ENCODE results near the gene NHSL2.

NHSL2 gene

GRCh38 chrX:72015383-72015782, 104.7 kb downstream of the NHSL2 start:
- no peaks in the 10 kb centered on the region for H3K79me2 ChIP-seq (ENCODE audit: insufficient read depth, low read length)
- ATAC-seq (ENCODE audit: insufficient read depth, low read depth) = no peak
- H3K27me3 ChIP-seq (ENCODE audit: insufficient read depth, low read length, poor library complexity) = peaks cover 27% of the 10 kb centered on the region
- H3K9ac ChIP-seq (ENCODE audit: low read depth, low read length) = no peak overlapping the region
- no peaks in the 10 kb centered on the region; the same call in 1 of the 2 replicates for H4K20me1 ChIP-seq (ENCODE audit: insufficient read depth, low read length)
- no peak overlapping the region for H3K4me3 ChIP-seq (ENCODE audit: low read depth in 1 of 2, low read length in 2 of 2)
- no peaks in the 10 kb centered on the region for H3K9me3 ChIP-seq (ENCODE audit: insufficient read depth, low read length, severe bottlenecking)
- peaks cover 12% of the 10 kb centered on the region for H3K4me1 ChIP-seq (ENCODE audit: insufficient read depth, low read length)
- DNase-seq = no peak
- TF ChIP-seq EZH2 (IDR thresholded peaks at IDR 0.05; ENCODE audit: borderline replicate concordance, low read depth, low read length, severe bottlenecking) (no peak), CTCF (IDR thresholded peaks at IDR 0.05; ENCODE audit: borderline replicate concordance, extremely low read depth, low read length, poor library complexity, severe bottlenecking) (no peak)
- H3K27ac ChIP-seq (ENCODE audit: low read length) = no peak overlapping the region
- H3K36me3 ChIP-seq (ENCODE audit: insufficient read depth, low read length) = no peaks in the 10 kb centered on the region
- no peak overlapping the region for H2AFZ ChIP-seq (ENCODE audit: low read depth, low read length)
- no peak overlapping the region for H3K4me2 ChIP-seq (ENCODE audit: insufficient read depth, low read length)

- Histone ChIP-seq H3K9me3 (ENCODE audit: insufficient read depth, low read length, severe bottlenecking) (no peaks in the 10 kb centered on the region), H3K36me3 (ENCODE audit: insufficient read depth, low read length) (no peaks in the 10 kb centered on the region), H3K9ac (ENCODE audit: low read depth, low read length) (no peak overlapping the region), H3K4me2 (ENCODE audit: insufficient read depth, low read length) (no peak overlapping the region), H3K79me2 (ENCODE audit: insufficient read depth, low read length) (no peaks in the 10 kb centered on the region), H3K4me3 (ENCODE audit: low read depth in 1 of 2, low read length in 2 of 2) (no peak overlapping the region), H3K27ac (ENCODE audit: low read length) (no peak overlapping the region), H2AFZ (ENCODE audit: low read depth, low read length) (no peak overlapping the region), H3K27me3 (ENCODE audit: insufficient read depth, low read length, poor library complexity) (peaks cover 27% of the 10 kb centered on the region), H4K20me1 (ENCODE audit: insufficient read depth, low read length) (no peaks in the 10 kb centered on the region; the same call in 1 of the 2 replicates), H3K4me1 (ENCODE audit: insufficient read depth, low read length) (peaks cover 12% of the 10 kb centered on the region)
- DNase-seq (no peak), ATAC-seq (ENCODE audit: insufficient read depth, low read depth) (no peak)
- no peak for TF ChIP-seq EZH2 (IDR thresholded peaks at IDR 0.05; ENCODE audit: borderline replicate concordance, low read depth, low read length, severe bottlenecking)
- no peak for TF ChIP-seq CTCF (IDR thresholded peaks at IDR 0.05; ENCODE audit: borderline replicate concordance, extremely low read depth, low read length, poor library complexity, severe bottlenecking)
These were observed 106.5 kb downstream of the NHSL2 start for GRCh38 chrX:72016881-72017783.

GRCh38 chrX:72018277-72019112, 107.8 kb downstream of the NHSL2 start:
- no peak overlapping the region for H2AFZ ChIP-seq (ENCODE audit: low read depth, low read length)
- no peak overlapping the region for H3K27ac ChIP-seq (ENCODE audit: low read length)

More at GRCh38 chrX:72018277-72019112, 107.8 kb downstream of the NHSL2 start:
- DNase-seq (peak; percentile 79), ATAC-seq (ENCODE audit: insufficient read depth, low read depth) (peak; percentile 99)
- Histone ChIP-seq H3K9me3 (ENCODE audit: insufficient read depth, low read length, severe bottlenecking) (no peaks in the 10 kb centered on the region), H3K4me1 (ENCODE audit: insufficient read depth, low read length) (peaks cover 12% of the 10 kb centered on the region), H3K27me3 (ENCODE audit: insufficient read depth, low read length, poor library complexity) (peaks cover 27% of the 10 kb centered on the region), H3K9ac (ENCODE audit: low read depth, low read length) (peak overlapping the region; percentile 21; the same call in 1 of the 2 replicates), H3K79me2 (ENCODE audit: insufficient read depth, low read length) (no peaks in the 10 kb centered on the region), H3K4me2 (ENCODE audit: insufficient read depth, low read length) (peak overlapping the region; percentile 60), H4K20me1 (ENCODE audit: insufficient read depth, low read length) (no peaks in the 10 kb centered on the region; the same call in 1 of the 2 replicates), H3K4me3 (ENCODE audit: low read depth in 1 of 2, low read length in 2 of 2) (peak overlapping the region in 1 of 2 experiments; percentile 40; a peak in 1 of 4 replicates), H3K36me3 (ENCODE audit: insufficient read depth, low read length) (no peaks in the 10 kb centered on the region)
- TF ChIP-seq EZH2 (IDR thresholded peaks at IDR 0.05; ENCODE audit: borderline replicate concordance, low read depth, low read length, severe bottlenecking) (peak; percentile 80), CTCF (IDR thresholded peaks at IDR 0.05; ENCODE audit: borderline replicate concordance, extremely low read depth, low read length, poor library complexity, severe bottlenecking) (peak; percentile 69)

Data from DND-41 (cell line).